Measurements from ENCODE around the gene PLPP3.

PLPP3 gene

DNA sequence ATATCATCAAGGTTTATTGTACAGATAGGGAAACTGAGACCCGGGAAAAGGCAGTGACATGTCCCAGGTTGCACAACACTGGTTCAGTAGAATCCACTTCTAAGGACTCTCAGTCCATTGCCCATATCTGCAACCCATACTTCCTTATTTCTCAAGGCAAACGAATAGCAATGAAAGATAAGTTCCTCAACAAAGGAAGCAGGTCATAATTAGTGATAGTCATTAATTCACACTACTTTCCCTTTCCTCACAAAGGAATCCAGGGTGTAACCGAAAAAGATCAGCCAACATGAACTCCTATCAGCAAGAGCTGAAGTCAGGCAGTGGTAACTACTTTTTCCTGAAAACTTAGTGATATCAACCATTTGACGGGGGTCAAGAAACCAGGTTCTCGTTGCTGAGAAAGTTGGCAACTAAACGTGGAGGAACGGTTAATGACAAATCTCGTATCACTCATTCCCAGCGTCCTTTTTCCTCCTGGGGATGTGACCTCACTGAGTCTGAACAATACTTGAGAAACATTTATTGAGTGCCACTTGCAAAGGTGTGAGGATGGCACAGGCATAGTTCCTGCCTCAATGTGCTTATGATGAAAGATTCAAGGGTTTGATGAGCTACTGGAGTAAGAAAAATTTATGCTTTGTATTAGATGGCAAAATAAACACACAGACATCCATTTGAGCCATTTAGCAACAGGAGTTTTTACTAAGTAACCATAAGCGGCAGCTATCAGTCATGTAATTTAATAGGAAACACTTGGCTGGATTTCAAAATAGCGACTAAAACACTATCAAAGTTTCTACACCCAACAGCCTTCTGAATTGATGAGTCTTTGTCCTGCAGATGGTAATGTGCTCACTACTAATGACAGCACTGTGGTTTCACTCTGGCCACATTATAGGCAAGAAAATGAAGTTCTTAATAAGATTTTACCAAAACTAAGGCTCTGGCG lies 82.3 kb downstream of the PLPP3 start:
- no peak for DNase-seq (ENCODE audit: low spot score)

GRCh38 chr1:56496158-56496557 lies 83.2 kb downstream of the PLPP3 start:
- DNase-seq (ENCODE audit: low spot score): no peak

GRCh38 chr1:56495538-56495937 lies 83.8 kb downstream of the PLPP3 start:
- no peak for DNase-seq (ENCODE audit: low spot score)

- DNase-seq (ENCODE audit: low spot score): no peak
Measured at GRCh38 chr1:56494306-56494705, 85.1 kb downstream of the PLPP3 start.

- no peak for DNase-seq (ENCODE audit: low spot score)
Measured at GRCh38 chr1:56493826-56494225, 85.5 kb downstream of the PLPP3 start.

DNA sequence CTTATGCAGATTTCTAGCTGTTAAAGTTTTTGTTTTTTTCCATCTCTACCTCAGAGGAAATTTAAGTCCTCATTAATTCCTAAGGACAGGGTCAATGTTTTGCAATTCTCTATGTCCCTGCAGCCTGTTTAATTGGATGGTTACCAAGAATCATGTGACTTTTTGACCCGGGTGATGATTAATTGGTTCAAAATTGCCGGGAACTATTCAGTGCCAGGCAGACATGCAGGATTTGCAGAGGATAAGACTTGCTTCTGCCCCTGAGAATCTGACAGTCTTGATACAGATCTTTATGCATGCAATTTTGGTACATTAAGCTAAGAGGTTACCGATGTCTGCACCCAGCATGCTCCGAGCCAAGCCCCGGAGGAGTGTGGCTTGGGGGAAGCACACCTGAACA lies 87.9 kb downstream of the PLPP3 start:
- DNase-seq (ENCODE audit: low spot score): peak; percentile 35

- DNase-seq (ENCODE audit: low spot score): no peak
Measured at GRCh38 chr1:56490619-56491018, 88.7 kb downstream of the PLPP3 start.

GRCh38 chr1:56489695-56490094 lies 89.7 kb downstream of the PLPP3 start:
- no peak for DNase-seq (ENCODE audit: low spot score)

DNA sequence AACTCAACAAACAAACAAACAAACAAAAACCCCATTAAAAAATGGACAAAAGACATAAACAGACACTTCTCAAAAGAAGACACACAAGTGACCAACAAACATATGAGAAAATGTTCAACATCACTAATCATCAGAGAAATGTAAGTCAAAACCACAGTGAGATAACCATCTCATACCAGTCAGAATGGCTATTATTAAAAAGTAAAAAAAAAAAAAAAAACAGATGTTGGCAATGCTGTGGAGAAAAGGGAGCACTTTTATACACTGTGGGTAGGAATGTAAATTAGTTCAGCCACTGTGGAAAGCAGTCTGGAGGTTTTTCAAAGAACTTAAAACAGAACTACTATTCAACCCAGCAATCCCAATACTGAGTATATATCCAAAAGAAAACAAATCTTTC lies 94.7 kb downstream of the PLPP3 start:
- no peak for DNase-seq (ENCODE audit: low spot score)

GRCh38 chr1:56483104-56483503 lies 96.3 kb downstream of the PLPP3 start:
- DNase-seq (ENCODE audit: low spot score): no peak

DNA sequence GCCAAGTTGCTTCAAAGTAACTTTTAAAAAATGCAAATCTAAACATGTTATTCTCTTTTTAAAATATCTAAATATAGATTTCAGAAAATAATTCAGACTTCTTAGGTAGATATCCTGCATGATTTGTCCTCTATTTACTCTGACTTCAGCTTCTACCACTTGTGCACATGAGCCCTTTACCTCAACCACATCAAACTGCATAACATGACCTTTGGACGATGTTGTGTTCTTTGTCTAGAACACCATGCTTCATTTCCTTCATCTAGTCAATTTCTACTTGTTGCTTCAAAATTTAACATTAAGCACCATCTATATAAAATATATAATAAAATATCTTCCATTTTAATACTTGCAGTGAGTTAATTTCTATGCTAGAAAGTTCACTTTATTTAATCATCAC lies 96.9 kb downstream of the PLPP3 start:
- no peak for DNase-seq (ENCODE audit: low spot score)

- DNase-seq (ENCODE audit: low spot score): no peak
Measured at GRCh38 chr1:56481140-56481694, 98.1 kb downstream of the PLPP3 start.

GRCh38 chr1:56478734-56479133 lies 100.6 kb downstream of the PLPP3 start:
- no peak for DNase-seq (ENCODE audit: low spot score)

DNA sequence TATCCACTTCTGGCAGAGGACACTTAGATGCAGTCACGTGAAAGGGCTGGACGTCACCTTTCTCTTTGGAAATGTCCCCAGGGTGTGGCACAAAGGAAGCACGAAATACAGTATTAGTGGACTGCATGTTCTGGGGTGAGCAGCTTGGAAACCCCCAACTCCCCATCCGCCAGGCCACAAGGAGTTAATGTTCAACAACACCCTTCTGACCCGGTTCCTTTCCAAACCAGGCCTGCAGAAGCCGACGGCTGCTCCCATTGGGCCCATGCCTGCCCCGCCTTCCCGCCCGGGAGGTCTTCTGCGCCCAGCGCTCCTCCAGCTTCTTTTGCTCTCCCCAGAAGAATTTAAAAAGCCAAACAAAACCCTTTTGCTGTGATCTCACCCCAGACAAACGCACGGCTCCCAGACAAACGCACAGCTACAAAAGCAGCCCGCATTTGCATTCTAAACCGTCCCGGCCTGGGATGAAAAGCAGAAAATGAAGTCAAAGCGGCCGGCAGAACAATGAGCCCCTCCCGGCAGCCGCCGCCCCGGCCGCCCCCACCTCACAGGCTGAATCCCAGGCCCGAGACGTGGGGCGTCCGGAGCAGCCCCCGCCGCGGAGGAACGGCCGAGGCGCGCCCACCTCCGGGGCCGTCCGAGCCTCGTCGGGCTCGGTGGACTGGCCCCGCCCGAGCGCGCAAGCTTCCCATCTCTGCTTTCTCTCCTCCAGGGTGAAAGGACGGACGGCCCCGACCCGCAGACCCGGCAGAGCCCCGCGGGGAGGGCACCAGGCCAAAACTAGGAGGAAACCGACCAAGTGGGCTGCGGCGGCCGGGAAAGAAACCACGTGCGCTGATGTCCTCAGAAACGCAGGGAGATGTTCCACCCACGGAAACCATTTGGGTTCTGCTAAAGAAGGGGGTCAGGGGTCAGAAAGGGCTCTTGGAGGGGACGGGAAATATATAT lies 101.9 kb downstream of the PLPP3 start:
- DNase-seq (ENCODE audit: low spot score): peak; percentile 61

DNA sequence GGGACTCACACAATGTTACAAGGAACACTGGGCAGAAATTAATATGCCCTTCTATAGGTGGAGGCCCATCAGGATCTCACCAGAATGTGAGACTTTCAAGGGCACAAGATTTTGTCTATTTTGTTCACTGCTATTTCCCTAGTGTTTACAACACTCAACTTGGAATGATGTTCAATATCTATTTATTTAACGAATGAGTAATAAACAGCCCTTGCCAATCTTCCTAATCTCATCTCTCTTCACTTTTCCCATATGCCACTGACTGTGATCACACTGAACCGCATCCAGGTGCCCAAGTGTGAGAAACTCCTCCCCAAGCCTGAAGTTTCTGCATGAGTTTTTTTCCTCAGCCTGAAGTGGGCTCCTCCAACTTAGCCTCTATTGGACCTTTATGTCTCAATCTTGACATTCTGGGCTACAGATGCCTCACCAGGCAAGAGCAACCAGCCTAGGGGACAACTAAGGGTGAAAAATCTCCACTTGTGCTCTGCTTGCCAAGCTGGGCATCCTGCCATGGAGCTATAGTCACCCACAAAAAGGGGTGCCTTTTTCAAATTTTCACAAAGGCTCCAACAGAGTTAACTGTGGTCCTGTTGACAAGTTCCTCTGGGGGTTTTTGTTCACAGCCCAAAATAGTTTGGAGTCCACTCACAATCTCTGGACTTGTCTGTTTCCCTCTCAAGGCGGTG lies 105.6 kb downstream of the PLPP3 start:
- DNase-seq (ENCODE audit: low spot score): peak; percentile 25

DNA sequence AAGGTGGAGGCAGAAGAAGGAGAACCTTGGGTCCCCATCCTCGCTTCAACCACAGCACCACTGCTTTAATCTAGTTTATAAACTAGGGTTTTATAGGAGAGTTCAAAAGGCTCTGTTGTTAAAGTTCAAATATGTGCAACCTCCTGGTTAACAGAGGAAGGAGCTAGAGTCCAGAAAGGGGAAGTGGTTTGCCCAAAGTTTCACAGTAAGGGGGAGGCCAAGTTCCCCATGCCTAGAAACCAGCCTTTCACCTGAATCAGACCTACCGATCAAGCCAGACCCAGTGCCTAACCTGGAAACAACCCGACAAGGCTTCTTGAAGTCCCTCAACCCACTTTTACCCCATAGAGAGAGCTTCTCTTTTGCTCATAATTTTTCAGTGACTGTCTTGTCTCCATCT lies 106.5 kb downstream of the PLPP3 start:
- DNase-seq (ENCODE audit: low spot score): no peak

DNA sequence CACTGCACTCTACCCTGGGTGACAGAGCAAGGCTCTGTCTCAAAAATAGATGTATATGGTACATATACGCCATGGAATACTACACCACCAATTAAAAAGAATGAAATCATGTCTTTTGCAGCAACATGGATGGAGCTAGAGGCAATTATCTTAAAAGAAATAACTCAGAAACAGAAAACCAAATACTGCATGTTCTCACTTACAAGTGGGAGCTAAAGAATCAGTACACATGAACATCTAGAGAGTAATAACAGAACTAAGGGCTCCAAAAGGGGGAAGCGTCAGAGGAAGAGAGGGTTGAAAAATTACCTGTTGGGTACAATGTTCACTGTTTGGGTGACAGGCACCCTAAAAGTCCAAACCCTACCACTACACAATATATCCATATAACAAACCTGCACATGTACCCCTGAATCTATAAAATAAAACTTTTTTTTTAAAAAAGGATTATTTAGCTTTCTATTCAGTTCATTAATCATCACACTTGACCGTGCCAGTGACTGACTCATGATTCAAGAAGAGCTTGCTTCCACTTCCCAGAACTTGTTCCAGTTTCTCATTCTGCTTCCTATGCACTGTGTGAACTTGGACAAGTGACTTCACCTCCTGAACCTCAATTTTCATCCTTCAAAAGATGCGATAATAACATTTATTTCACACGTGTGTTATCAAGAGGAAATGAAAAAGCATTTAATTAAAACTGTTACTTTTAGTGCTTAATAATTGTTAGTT lies 109.6 kb downstream of the PLPP3 start:
- DNase-seq (ENCODE audit: low spot score): peak; percentile 58

GRCh38 chr1:56468518-56468917 lies 110.8 kb downstream of the PLPP3 start:
- no peak for DNase-seq (ENCODE audit: low spot score)

- DNase-seq (ENCODE audit: low spot score): no peak
Measured at GRCh38 chr1:56466538-56466937, 112.8 kb downstream of the PLPP3 start.

DNA sequence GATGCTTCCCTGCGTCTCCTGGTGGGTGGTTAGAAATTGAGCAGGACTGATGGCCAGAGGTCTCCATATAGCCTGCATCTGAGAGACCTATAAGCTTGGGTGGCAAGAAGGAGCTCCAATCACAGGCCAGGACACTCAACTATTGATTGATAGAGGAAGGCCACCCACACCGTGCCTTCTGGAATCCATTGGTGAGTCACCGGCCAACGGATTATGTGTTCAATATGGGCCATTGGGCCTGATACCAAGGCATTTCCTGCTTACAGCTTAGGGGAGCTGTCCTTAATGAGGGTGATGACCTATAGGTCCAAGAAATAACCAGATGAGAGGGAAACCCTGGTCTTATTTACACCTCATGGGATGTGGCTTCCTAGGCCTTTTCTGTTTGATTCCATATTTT lies 115.1 kb downstream of the PLPP3 start:
- no peak for DNase-seq (ENCODE audit: low spot score)

DNA sequence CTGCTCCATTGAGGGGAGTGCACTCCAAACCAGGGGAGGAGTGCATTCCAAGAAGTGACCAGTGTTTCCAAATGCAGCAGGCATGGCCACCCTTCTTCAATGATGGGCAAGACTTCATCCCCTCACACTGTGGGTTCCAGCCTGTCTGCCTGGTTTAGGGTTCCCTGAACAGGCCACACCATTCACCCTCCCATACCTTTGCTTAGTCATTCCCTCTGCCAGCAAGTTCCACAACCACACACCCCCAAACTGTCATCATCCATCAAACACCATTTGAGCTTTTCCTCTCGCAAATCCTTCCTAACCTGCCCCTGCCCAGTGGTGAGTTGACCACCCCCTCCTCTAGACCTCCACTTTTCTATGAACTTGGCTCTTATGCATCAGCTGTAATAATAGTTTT lies 116.0 kb downstream of the PLPP3 start:
- no peak for DNase-seq (ENCODE audit: low spot score)
